Kidney epithelial cell (primary cell): ENCODE data around the gene KCNIP1. TPM values are rescaled to one million over a fixed set of nuclear protein-coding genes. Genes with fewer than 3 reads are reported as not detected.

ENCODE experiments used
- DNase-seq: peaks from one replicate; pipeline ENCODE4 v3.0.0-alpha.2; 2010; ENCODE audit warnings: low read depth
- H3K27me3 ChIP-seq: 2 replicates; pipeline ENCODE4 v1.6.0; 2011; ENCODE audit warnings: low read length; ENCODE audit not compliant: control insufficient read depth, insufficient read depth
- H3K36me3 ChIP-seq: 2 replicates; pipeline ENCODE4 v1.5.1; 2011; ENCODE audit warnings: low read length; ENCODE audit not compliant: control insufficient read depth, insufficient read depth
- H3K4me3 ChIP-seq: 2 replicates; pipeline ENCODE4 v1.5.1; 2011; ENCODE audit warnings: low read depth, mild to moderate bottlenecking, control low read depth, low read length
- CTCF ChIP-seq: IDR thresholded peaks from 2 replicates; pipeline ENCODE4 v1.5.1; 2011; ENCODE audit warnings: mild to moderate bottlenecking, moderate library complexity, low read length, control low read depth, inconsistent platforms; ENCODE audit not compliant: insufficient read depth, poor library complexity, severe bottlenecking
- total RNA-seq: library from RNA; depleted of rRNA; stranded (reverse); fragments of >200 nt; gene quantifications from 2 replicates; pipeline ENCODE4 v1.2.3, GENCODE V29; 2015

The KCNIP1 gene
- 0.21 and 3.4 TPM in 2 replicates for total RNA-seq

- Histone ChIP-seq H3K36me3 (no peaks in the 10 kb centered on the region), H3K4me3 (peak within 1 kb of the TSS; percentile 38), H3K27me3 (no peaks in the 10 kb centered on the region)
- no peak for DNase-seq
- no peak for TF ChIP-seq CTCF
Observed at GRCh38 chr5:170503990-170504596, at the start of gene KCNIP1. Gene KCNIP1 (plus strand): TSS chr5:170504020.

GRCh38 chr5:170463426-170463825 lies 40.4 kb upstream of the KCNIP1 start:
- Histone ChIP-seq H3K27me3 (no peaks in the 10 kb centered on the region), H3K4me3 (no peak overlapping the region), H3K36me3 (no peaks in the 10 kb centered on the region)
- TF ChIP-seq CTCF = no peak
- DNase-seq = no peak

GRCh38 chr5:170464280-170465127 lies 39.3 kb upstream of the KCNIP1 start:
- Histone ChIP-seq H3K36me3 (no peaks in the 10 kb centered on the region), H3K27me3 (no peaks in the 10 kb centered on the region), H3K4me3 (no peak overlapping the region)
- no peak for TF ChIP-seq CTCF
- DNase-seq = no peak

- TF ChIP-seq CTCF = no peak
- Histone ChIP-seq H3K4me3 (no peak overlapping the region), H3K36me3 (no peaks in the 10 kb centered on the region), H3K27me3 (no peaks in the 10 kb centered on the region)
- DNase-seq = no peak
Observed at GRCh38 chr5:170466553-170466952, 37.3 kb upstream of the KCNIP1 start.

GRCh38 chr5:170466988-170467707 lies 36.7 kb upstream of the KCNIP1 start:
- peak; percentile 85 for DNase-seq
- TF ChIP-seq CTCF = no peak
- Histone ChIP-seq H3K36me3 (no peaks in the 10 kb centered on the region), H3K4me3 (no peak overlapping the region), H3K27me3 (no peaks in the 10 kb centered on the region)
